ENCODE results near the gene EGLN2.

The EGLN2 gene

DNA sequence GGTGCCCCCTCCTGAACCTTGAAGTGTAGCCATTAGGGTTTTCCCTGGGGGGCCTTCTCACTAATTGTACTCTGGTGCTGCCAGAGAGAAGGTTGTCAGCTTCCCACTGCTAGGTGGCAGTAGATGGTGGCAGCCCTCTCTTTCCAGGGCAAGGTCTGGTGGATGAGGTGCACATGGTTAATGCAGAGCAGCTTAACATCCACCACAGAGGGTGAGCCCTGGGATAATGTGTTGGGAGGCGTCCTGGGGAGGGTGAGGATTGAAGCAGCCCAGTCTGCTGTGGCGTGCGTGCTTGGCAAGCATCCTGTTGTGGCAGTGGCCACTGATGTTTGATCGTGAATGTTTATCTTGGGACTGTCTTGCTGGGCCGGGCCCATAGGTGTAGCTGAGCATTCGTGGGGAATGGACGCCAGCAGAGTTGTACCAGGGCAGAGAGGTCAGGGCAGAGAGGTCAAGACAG, 5.8 kb downstream of the EGLN2 start:
- TF ChIP-seq, protein P1, sequence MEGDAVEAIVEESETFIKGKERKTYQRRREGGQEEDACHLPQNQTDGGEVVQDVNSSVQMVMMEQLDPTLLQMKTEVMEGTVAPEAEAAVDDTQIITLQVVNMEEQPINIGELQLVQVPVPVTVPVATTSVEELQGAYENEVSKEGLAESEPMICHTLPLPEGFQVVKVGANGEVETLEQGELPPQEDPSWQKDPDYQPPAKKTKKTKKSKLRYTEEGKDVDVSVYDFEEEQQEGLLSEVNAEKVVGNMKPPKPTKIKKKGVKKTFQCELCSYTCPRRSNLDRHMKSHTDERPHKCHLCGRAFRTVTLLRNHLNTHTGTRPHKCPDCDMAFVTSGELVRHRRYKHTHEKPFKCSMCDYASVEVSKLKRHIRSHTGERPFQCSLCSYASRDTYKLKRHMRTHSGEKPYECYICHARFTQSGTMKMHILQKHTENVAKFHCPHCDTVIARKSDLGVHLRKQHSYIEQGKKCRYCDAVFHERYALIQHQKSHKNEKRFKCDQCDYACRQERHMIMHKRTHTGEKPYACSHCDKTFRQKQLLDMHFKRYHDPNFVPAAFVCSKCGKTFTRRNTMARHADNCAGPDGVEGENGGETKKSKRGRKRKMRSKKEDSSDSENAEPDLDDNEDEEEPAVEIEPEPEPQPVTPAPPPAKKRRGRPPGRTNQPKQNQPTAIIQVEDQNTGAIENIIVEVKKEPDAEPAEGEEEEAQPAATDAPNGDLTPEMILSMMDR (IDR thresholded peaks at IDR 0.05; ENCODE audit: insufficient read depth, low read length) = no peak
- TF ChIP-seq POLR2AphosphoS5 (IDR thresholded peaks at IDR 0.05; ENCODE audit: low read depth) = no peak
- TF ChIP-seq, protein P2, sequence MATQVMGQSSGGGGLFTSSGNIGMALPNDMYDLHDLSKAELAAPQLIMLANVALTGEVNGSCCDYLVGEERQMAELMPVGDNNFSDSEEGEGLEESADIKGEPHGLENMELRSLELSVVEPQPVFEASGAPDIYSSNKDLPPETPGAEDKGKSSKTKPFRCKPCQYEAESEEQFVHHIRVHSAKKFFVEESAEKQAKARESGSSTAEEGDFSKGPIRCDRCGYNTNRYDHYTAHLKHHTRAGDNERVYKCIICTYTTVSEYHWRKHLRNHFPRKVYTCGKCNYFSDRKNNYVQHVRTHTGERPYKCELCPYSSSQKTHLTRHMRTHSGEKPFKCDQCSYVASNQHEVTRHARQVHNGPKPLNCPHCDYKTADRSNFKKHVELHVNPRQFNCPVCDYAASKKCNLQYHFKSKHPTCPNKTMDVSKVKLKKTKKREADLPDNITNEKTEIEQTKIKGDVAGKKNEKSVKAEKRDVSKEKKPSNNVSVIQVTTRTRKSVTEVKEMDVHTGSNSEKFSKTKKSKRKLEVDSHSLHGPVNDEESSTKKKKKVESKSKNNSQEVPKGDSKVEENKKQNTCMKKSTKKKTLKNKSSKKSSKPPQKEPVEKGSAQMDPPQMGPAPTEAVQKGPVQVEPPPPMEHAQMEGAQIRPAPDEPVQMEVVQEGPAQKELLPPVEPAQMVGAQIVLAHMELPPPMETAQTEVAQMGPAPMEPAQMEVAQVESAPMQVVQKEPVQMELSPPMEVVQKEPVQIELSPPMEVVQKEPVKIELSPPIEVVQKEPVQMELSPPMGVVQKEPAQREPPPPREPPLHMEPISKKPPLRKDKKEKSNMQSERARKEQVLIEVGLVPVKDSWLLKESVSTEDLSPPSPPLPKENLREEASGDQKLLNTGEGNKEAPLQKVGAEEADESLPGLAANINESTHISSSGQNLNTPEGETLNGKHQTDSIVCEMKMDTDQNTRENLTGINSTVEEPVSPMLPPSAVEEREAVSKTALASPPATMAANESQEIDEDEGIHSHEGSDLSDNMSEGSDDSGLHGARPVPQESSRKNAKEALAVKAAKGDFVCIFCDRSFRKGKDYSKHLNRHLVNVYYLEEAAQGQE (IDR thresholded peaks at IDR 0.05; ENCODE audit: insufficient replicate concordance, low read depth) = no peak
- no peak for TF ChIP-seq SPI1 (IDR thresholded peaks at IDR 0.05; ENCODE audit: borderline replicate concordance, low read depth)
- no peak for TF ChIP-seq GABPA (IDR thresholded peaks at IDR 0.05; ENCODE audit: low read depth)
- Histone ChIP-seq H3K27ac (replicated peaks) (no peak overlapping the region), H3K27me3 (ENCODE audit: insufficient read depth, poor library complexity, severe bottlenecking) (no peaks in the 10 kb centered on the region), H3K4me3 (replicated peaks; ENCODE audit: insufficient read depth, low read length) (no peak overlapping the region)
- DNase-seq (ENCODE audit: low read depth in 1 of 2, low spot score in 1 of 2) = no peak

DNA sequence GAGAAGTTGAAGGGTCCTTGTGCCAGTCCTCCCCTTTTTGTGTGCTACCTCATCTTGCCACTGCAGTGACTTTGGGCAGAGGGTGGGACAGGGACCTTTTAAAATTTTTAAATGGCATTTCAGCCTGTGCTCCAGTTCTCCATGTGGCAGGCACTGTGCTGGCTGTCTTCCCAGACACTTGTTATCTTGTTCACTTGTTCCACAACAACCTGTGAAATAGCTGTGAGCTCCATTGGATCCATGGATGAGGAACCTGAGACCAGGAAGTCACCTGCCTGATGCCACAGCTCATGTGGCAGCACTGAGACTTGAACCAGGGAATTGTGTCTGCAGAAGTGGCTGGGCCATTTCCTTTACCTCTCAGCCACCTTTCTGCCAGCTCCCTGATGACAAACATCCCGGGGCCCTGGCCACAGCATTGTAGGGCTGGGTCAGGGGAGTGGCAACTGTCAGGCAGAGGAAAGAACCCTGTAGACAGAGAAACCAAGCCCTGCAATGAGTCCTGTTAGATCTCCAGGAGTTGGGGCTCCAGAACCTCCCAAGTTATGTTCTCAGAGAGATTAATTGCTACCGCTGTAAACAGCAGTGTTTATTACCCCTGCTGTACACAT, 6.4 kb downstream of the EGLN2 start:
- Histone ChIP-seq H3K4me3 (replicated peaks; ENCODE audit: insufficient read depth, low read length) (no peak overlapping the region), H3K27ac (replicated peaks) (no peak overlapping the region), H3K27me3 (ENCODE audit: insufficient read depth, poor library complexity, severe bottlenecking) (no peaks in the 10 kb centered on the region)
- DNase-seq (ENCODE audit: low read depth in 1 of 2, low spot score in 1 of 2) = no peak
- TF ChIP-seq, protein P2 (IDR thresholded peaks at IDR 0.05; ENCODE audit: insufficient replicate concordance, low read depth) = no peak
- TF ChIP-seq, protein P1 (IDR thresholded peaks at IDR 0.05; ENCODE audit: insufficient read depth, low read length) = no peak
- TF ChIP-seq SPI1 (IDR thresholded peaks at IDR 0.05; ENCODE audit: borderline replicate concordance, low read depth) (no peak), POLR2AphosphoS5 (IDR thresholded peaks at IDR 0.05; ENCODE audit: low read depth) (no peak; the same call in 1 of the 2 replicates), GABPA (IDR thresholded peaks at IDR 0.05; ENCODE audit: low read depth) (no peak)

DNA sequence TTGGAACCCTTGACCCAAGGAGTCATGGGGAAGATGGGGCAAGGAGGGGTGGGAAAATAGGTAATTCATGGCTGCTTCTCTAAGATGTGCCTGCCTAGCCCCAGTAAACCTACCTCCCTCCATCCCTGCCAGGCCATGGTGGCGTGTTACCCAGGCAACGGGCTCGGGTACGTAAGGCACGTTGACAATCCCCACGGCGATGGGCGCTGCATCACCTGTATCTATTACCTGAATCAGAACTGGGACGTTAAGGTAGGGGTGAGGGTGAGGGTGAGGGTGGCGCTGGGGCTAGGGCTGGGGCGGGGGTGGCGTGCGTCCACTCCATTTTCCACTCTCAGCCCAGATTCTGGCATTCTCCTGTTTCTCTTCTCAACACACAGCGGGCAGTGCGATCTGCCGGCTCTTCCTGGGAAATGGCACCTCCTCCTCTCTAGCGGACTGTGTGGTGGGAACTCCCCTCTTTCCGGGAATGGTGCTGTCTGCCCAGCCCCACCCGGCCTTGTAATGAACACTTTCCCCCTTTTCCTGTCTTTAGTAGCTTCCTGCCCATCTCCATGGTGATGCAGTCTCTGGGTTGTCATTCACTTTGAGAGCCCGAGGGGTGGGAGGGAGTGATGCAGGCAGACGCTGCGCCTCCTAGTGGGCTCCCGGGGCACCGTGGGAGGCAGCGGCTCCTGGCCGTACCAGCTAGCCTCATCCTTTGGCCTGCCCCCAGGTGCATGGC, 7.6 kb downstream of the EGLN2 start:
- DNase-seq (ENCODE audit: low read depth in 1 of 2, low spot score in 1 of 2) = peak in 1 of 2 experiments; percentile 60
- TF ChIP-seq, protein P2 (IDR thresholded peaks at IDR 0.05; ENCODE audit: insufficient replicate concordance, low read depth) = no peak
- TF ChIP-seq, protein P1 (IDR thresholded peaks at IDR 0.05; ENCODE audit: insufficient read depth, low read length) = peak; percentile 42
- Histone ChIP-seq H3K27me3 (ENCODE audit: insufficient read depth, poor library complexity, severe bottlenecking) (no peaks in the 10 kb centered on the region), H3K4me3 (replicated peaks; ENCODE audit: insufficient read depth, low read length) (no peak overlapping the region), H3K27ac (replicated peaks) (no peak overlapping the region; the same call in 1 of the 2 replicates)

Data from HL-60 (cell line).